H4 (cell line): ENCODE measurements around the gene ABCG2. TPM values are rescaled to one million over a fixed set of nuclear protein-coding genes. Genes with fewer than 3 reads are reported as not detected.
"Not testable (repeated sequence)": the region's sequence is repeated elsewhere in the genome, so short reads cannot be mapped to it uniquely, and the experiment has no call there.

Experiments used
- DNase-seq: peaks from one replicate; pipeline ENCODE4 v3.0.0-alpha.2; 2015; ENCODE audit warnings: low spot score
- total RNA-seq: library from RNA; depleted of rRNA; stranded (reverse); fragments of >200 nt; shearing (Covaris generic); gene quantifications from 2 replicates; pipeline ENCODE4 v1.2.3, GENCODE V29; 2014

ABCG2 gene
- total RNA-seq, 1 experiment from 2014 or later, result 14.9 TPM

DNA sequence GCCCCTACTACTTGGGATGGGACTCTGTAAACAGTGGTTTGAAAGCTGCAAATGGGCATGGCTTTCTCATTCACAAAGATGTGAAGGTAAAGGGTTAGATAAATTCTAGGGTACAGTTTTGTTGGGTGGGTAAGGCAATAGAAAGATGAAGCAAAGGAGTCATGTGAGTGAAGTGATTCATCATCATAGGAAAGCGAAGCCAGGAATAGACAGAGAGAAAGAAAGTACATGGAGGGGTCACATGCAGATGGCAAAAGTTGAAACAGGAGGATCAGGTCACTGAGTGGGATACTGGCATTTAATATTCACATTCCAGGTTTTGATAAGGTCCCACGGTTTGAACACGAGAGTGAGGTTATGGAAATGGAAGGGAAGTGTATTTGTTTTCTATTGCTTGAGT is 8.2 kb upstream of the ABCG2 start:
- no peak for DNase-seq

DNA sequence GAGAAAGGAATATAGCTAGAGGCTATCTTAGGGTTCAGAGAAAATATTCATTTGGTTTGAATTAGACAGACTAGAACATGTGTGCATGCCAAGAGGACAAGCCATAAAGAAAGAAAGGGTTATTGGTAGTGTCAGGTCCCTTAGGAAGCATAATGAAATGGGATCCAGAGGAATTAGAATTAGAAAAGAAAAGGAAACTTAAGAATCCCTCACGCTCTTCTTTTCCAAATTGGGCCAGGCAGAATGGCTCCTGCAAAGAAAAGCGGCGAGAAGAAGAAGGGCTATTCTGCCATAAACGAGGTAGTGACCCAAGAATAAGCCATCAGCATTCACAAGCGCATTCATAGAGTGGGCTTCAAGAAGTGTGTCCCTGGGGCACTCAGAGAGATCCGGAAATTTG is 4.9 kb upstream of the ABCG2 start:
- DNase-seq, result no peak

DNA sequence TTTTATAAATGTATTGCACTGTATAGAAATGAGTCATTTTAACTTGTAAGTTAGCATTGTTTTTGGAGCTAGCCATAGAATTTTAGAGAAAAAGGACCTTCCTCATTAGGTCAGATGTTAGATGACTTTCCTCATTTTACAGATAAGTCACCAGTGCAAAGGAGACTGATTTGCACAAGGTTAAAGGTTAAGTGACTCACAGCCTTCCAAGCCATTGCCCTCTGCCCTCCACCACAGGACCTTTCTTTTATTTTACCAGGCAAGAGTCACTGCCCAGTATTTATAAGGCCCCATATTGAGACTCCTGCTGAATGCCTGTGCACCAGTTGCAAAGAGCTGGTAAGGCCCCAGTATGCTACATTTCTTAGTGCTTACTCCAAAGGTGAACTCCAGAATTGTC is 4.2 kb upstream of the ABCG2 start:
- no peak for DNase-seq

DNA sequence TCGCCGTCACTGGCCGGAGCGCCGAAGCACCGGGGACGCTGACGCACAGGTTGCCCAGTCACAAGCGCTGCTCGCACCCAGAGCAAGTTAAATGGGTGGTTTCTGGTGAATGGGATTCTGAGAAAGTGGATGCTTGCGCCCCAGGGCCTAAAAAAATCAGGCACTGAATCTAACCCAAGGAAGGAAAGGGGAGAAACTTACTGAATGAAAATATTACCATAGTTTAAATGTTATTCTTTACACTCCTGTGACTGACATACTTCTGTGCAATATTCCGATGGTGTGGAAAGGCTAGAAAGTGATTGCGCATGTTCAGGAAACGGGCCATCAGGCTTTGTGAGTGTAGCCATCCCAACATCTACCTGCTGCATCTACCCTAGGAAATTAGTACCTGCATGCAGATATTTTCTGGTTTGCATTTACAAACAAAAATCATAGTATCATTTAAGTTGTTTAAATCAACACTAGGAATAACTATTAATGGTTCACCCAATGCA is 838 bp upstream of the ABCG2 start:
- peak; percentile 33 for DNase-seq

DNA sequence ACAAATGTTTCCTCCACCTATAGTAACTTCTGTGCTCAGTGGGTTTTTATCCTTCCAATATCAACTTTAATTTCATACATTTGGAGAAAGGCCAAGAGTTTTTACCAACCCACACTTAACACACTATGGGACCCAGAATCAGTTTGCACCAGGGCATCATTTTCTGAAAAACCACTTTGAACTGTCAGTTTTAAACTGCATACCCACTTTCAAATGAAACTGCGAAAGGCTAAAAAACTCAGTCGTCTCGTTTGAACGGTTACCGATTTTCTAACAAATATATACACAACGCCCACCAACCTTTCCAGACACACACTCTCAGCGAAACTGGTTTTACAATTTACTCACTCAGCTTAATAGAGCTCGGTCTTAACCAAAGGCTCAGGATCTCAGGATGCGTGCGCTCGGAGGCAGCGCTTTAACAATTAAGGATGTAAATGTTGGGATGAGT is 376 bp downstream of the ABCG2 start:
- DNase-seq, result no peak

DNA sequence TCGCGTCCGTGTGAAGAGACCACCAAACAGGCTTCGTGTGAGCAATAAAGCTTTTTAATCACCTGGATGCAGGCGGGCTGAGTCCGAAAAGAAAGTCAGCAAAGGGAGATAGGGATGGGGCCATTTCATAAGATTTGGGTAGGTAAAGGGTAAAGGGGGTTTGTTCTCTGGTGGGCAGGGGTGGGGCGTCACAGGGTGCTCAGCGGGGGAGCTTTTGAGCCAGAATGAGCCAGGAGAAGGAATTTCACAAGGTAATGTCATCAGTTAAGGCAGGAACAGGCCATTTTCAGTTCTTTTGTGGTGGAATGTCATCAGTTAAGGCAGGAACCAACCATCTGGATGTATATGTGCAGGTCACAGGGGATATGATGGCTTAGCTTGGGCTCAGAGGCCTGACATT is 6.1 kb downstream of the ABCG2 start:
- DNase-seq, result not testable (repeated sequence)

DNA sequence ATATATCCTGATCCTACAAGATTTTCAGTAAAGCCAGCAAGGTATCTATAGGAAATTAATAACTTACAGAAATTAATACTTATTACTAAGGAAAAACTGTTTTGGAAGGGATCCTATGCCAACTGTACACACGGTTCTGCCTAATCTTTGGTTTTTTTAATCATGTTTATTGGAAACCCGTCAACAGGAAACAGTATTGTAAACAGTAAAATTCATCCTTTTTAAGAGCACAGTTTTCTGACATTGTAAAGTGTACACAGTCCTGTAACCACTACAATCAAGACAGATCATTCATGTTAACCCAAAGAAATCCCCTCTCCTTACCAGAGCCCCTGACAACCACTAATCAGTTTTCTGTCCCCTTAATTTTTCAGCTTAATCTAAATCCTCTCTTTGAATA is 9.9 kb downstream of the ABCG2 start:
- no peak for DNase-seq

DNA sequence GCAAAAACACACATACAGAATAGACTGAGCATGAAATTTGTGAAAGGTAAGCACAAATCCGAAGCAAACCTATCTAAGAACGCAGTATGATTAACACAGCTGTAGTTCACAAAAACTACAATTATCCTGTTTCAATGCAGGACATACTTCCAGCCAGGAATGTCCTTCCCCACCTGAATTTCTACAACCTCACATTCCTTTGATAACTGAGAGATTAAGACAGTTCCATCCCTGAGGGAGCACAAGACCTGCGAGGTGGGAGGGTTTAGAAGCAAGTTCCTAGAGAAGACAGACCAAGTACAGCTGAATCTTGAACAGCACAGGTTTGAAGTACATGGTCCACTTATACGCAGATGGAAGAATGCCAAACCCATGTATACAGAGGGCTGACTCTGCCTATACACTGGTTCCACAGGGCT is 10.6 kb downstream of the ABCG2 start:
- no peak for DNase-seq

DNA sequence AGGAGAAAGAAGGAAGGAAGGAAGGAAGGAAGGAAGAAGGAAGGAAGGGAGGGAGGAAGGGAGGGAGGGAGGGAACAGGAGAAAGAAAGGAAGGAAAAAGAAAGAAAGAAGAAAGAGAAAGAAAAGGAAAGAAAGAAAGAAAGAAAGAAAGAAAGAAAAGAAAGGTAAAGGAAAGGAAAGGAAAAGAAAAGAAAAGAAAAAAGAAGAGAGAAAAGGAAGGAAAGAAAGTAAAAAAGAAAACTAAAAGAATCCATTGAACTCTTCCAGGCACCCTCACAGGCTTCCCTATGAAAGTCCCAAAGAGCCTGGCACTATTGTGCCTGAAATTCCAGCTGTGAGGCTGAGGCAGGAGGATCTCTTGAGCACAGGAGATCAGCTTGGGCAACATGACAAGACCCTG is 11.5 kb downstream of the ABCG2 start:
- no peak for DNase-seq

DNA sequence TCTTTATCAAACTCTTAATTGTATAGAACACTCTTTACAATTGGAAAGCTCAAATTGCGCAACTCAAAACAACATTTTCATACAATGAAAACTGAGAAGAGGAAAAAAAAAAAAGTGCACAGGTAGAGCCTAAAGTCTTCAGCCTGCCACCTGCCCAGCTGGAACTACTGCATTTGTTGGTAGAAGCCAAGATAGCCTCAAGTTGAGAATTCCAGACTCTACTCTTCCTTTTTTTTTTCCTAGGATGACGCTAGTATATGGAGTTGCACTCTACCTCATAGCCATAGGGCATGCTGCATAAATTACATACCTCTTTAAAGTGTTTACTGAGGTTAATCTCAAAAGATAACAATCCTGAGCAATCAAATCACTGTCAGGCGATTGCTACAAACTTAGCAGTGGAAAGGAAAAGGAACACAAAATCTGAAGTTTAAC is 13.6 kb downstream of the ABCG2 start:
- peak; percentile 49 for DNase-seq

DNA sequence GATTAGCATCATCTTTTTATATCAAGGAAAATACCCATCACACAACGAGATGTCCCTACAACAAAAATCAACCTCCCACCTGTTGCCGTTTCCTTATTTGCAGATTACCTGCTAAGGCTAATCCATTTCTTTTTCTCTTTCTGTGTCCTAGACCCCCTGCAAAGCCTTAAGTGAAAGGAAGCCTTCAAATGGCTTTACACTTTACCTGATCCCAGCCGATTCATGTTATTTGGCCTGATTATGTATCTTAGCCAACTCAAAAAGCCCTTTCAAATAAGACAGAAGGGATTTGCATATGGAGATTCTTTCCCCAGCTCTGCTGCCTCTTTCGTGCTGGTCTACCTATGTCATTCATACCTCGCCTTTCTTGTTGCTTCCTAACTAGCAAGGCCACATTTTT is 14.4 kb downstream of the ABCG2 start:
- no peak for DNase-seq

DNA sequence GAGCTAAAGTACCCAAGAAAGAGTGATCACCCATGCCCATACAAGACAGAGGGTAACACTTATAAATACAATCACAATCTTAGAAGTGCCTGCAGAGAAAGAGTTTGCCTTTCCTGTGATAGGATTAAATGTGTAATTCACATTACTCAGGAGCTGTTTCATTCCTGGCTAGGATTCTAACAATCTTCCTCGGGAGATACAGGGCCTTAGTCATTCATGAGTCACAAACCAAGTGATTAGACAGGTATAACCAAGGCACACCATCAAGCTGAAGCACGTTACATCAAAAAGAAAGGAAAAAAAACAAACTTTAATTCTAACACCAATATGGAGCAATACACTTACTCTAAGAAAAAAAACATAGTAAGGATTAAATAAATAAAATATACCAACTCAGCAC is 14.9 kb downstream of the ABCG2 start:
- peak; percentile 55 for DNase-seq

DNA sequence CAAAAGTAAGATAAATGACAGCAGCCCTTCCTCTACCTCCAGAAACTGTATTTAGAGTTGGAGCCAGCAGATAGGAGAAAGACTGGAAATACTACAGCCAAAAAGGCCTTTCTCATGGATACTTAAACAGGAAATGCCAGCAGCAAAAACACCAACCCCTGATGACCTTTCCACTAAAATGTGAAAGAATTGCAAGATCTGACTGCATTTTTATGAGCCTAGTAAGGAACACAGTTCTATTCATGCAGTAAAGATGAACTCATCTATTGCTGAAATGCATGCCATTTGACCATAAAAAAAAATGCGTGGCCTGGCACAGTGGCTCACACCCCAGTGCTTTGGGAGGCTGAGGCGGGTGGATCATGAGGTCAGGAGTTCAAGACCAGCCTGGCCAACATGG is 19.9 kb downstream of the ABCG2 start:
- DNase-seq, result peak; percentile 52

DNA sequence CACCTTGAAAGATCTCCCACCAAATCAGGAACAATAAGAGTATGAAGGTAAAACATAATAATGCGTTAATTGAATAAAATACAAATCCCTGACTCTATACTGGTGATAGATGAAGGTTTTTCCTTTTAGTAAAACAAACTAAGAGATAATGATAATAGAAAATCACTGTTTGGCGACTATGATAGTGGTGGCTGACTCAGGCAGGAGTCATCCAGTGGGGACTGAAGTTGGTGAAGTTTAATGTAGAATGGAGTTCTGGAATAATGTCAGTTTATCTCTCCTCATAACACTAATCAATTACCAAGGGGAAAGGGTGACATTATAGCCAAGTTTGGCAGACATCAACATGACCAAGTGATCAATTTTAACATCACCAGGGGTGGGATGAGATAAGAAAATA is 21.3 kb downstream of the ABCG2 start:
- DNase-seq, result no peak

DNA sequence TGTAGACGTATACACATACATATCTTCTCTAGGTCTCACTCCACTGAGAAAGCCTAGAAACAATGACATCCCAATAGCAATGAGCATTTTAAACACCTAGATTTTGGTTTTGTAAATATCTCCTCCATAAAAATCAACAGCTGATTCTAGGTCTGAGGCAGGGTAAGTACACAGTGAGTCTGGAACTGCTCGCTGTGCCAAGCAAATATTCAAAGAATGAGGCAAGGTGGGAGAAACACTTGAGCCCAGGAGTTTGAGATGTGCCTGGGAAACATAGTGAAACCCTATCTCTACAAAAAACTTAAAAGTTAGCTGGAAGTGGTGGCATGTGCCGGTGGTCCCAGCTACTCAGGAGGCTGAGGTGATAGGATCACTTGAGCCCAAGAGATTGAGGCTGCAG is 22.2 kb downstream of the ABCG2 start:
- DNase-seq, result no peak

DNA sequence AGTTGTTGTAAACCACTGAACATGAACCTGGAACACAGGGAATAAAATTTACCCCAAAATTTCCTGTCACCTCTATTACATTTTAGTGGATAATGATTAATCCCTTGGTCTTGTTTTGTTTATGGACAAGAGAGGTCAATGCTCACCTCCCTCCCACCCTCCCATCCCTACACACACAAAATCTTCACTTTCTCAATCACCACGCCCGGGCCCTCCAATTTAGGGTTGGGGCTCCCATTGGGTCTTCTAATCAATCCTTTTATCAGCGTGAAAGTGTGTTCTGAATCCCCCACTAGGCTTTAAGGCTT is 23.1 kb downstream of the ABCG2 start:
- DNase-seq, result no peak

DNA sequence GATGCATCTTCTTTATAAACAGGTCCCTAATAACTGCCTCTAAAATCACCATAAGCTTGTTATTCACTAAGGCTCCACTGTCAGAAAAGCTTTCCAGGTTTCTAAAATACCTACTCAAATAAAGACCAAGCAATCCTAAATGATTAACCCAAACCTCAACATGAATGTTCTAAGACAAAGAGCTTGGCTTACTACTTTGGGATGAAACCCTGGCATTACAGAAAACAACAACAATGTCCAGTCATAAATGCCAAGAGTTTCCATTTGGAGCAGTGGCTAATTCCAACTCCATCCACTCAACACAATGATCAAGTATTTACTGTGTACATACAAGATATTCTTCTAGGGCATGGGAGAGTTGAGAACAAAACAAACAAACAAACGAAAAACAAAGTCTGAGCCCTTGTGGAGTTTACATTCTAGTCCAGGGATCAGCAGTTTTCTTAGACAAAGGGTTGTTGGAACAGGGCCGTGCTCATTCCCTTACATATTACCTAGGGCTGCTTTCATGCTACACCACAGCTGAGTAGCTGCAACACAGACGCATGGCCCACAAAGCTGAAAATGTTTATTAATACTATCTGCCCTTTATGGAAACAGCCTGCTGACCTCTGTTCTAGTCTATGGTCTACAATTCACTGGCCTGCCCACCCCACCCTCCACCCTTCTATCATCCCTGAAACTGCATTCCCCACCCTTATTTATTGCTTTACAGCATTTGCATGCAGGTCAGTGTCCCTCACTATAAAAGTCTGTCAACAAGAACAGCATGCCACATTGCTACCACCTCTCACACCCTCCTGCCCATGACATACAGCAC is 23.7 kb downstream of the ABCG2 start:
- no peak for DNase-seq

DNA sequence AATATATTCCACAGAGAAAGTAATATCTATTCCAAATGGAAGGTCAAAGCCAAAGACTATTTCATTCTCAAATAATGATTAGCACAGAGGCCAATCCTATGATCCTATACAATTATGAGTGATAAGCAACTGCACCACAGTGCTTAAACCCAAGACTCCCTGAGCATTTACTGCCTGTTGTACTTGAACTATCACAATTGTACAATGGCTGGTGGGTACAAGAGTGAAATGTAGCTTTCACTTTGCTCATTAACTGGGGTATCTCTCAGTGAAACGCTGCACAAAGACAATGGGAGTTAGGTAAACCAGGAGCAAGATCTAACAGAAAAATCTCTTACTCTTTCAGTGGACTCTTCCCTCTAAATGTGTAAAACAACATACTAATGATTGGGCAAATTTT is 24.3 kb downstream of the ABCG2 start:
- DNase-seq, result no peak

DNA sequence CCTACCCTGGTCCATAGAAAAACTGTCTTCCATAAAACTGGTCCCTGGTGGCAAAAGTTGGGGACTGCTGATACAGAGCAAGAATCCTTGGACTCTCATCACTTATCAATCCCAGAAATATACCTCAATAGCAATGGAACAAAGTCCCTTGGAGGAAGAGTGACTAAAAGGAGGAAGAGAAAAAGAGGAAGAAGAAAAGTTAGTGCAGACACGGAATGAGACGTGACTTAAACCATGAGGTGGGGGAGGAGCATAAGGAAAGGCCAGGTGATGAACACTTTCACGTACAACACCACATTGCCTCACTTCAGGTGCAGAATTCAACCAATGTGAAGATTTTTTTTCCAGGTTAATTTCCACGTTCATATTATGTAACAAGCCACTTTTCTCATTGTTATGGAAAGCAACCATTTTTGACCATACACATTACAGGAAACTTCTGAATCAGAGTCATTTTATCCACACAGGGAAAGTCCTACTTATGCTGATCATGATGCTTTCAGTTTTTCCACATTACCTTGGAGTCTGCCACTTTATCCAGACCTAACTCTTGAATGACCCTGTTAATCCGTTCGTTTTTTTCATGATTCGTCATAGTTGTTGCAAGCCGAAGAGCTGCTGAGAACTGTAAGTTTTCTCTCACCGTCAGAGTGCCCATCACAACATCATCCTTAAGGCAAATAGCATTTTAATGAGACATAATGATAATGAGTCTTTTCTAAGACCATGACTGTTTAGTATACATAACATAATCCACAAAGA is 27.7 kb downstream of the ABCG2 start:
- DNase-seq, result no peak

DNA sequence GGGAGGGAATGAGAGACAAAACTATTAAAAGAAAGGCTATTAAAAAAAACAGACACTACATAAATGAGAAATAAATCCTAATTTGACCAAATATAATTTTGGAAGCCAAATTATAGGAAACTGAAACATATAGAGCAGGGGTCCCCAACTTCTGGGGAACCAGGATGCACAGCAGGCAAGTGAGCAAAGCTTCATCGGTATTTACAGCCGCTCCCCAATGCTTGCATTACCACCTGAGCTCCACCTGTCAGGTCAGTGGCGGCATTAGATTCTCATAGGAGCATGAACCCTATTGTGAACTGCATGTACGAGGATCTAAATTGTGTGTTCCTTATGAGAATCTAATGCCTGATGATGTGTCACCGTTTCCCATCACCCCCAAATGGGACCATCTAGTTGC is 28.4 kb downstream of the ABCG2 start:
- DNase-seq, result no peak

DNA sequence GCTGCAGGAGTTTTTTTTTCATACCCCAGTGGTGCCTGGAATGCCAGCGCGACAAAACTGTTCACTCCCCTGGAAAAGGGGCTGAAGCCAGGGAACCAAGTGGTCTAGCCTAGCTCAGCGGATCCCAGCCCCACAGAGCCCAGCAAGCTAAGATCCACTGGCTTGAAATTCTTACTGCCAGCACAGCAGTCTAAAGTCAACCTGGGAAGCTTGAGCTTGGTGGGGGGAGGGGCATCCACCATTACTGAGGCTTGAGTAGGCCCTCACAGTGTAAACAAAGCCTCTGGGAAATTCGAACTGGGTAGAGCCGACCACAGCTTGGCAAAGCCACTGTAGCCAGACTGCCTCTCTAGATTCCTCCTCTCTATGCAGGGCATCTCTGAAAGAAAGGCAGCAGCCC is 36.2 kb downstream of the ABCG2 start:
- peak; percentile 48 for DNase-seq

DNA sequence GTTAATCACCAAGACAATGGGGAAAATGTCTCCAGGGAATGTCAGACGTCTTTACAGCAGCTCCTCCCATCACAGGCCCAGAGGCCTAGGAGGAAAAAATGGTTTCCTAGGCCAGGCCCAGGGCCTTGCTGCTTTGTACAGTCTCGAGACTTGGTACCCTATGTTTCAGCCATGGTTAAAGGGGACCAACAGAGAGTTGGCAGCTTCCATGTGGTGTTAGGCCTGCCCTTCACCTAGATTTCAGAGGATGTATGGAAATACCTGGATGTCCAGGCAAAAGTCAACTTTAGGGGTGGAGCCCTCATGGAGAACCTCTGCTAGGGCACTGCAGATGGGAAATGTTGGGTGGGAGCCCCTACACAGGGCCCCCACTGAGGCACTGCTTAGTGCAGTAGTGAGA is 38.5 kb downstream of the ABCG2 start:
- DNase-seq, result no peak

DNA sequence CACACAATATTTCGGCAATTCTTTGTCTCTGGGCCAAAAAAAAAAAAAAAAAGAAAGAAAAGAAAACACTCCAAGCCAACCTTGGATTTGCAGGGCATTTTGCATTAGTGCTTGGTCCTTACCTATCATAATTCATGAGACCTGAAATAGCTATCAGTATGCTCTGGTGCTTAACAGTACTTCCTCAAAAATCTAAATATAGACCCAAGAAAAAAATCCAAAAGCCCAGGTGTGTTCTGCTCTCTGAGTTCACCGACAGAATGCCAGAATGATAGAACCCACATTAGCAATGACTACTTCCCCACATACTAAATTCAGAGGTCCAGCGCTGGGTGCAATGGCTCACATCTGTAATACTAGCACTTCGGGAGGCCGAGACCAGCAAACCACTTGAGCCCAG is 42.9 kb downstream of the ABCG2 start:
- no peak for DNase-seq
